ENCODE results near the gene NOP56.
A peak's percentile ranks its signal among the peaks of the same experiment; 100 is the strongest.
"Not testable (repeated sequence)": the region's sequence is repeated elsewhere in the genome, so short reads cannot be mapped to it uniquely, and the experiment has no call there.

Gene NOP56

GRCh38 chr20:2643708-2644107 is 8.7 kb upstream of the NOP56 start:
- no peak for DNase-seq

- no peak for DNase-seq
Measured at GRCh38 chr20:2652724-2653555, 508 bp downstream of the NOP56 start.

- no peak for DNase-seq
Measured at GRCh38 chr20:2653556-2654383, 1.3 kb downstream of the NOP56 start.

- no peak for DNase-seq
Measured at GRCh38 chr20:2654384-2654822, 2.0 kb downstream of the NOP56 start.

- DNase-seq, result no peak
Measured at GRCh38 chr20:2654831-2655230, 2.4 kb downstream of the NOP56 start.

- DNase-seq, result no peak
Measured at GRCh38 chr20:2655331-2656116, 3.1 kb downstream of the NOP56 start.

- DNase-seq, result no peak
Measured at GRCh38 chr20:2656471-2657117, 4.2 kb downstream of the NOP56 start.

GRCh38 chr20:2657241-2657640 is 4.8 kb downstream of the NOP56 start:
- DNase-seq, result no peak

GRCh38 chr20:2657674-2658073 is 5.2 kb downstream of the NOP56 start:
- no peak for DNase-seq

DNA sequence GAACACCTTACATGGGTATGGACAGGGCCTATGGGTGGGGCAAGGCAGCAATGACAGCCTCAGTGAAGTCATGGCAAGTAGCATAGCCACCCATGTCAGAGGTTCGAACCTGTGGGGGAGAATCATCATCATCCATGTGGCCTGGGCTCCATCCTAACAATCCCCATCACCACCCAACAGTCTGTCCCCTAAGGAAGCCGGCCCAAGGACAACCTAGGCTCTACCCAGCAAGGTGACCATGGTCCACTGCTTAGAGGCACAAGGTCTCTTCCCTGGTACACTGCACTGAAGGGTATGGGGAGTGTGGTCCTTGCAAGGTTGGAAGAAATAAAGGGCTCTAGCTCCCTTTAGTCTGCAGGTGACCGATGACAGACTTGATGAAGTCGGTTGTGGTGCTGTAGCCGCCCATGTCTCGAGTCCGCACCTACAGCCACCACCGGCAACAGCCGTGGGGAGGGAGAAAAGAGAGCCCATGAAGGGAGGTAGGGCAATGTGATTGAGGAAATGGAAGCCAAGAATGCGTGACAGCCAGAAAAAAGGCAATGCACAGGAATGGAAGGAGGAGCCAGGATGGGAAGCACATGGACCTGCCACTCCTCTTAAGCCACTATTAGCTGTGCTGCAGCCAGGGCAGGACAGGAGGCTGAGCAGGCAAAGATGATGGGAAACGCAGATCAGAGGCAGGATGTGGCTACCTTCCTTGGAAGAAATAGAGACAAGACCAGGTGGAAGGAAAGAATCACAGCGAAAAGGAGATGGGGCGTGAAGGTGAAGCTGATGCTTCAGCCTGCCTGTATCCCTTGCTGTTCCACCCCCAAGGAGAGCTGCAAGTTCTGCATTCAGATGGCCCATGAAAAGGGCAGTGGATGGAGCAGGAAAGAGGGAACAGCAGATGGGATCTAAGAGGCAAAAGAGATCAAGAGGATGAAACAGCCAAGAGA is 6.3 kb downstream of the NOP56 start:
- DNase-seq, result no peak

DNA sequence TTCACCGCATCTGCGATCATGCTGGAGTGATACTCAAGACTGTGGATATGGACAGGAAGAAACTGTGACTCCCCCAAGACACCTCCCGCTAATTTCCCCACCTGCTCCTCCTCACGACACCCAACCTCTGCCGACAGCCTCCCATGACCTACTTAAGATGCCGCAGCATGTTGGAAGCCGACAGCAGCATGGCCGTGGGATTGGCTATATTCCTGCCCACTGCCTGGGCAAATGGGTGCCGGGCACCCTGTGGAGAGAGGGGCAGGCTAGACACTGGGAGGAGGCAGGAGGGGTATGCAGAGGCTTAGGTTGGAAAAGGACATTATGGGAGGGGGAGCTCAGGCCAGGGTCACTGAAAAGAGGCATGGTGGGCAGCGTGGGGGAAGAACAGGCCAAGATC is 7.1 kb downstream of the NOP56 start:
- DNase-seq, result no peak

DNA sequence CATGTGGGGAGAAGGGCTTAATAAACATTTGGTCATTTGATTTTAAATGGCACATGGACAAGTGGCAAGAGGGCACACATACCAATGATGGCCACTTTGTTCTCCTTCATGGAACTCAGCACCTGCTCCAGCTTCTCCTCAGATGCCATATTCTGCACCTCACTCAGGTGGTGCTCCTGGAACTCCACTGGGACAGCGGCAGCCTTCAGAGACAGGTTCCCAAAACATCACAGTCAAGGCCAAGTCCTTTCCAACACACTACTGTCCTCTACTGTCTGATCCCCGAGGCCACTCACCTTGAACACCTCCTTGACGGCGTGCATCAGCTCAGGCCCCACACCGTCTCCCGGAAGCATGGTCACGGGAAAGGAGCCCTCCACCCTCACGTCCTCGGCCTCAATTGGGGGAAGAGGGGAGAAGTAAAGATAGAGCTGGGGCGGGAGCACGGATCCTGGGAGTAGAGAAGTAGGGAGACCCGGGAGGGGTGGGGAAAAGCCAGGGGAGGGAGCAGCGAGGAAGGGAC is 11.0 kb downstream of the NOP56 start:
- no peak for DNase-seq

GRCh38 chr20:2663887-2664719 is 11.7 kb downstream of the NOP56 start, which contains the start of gene IDH3B:
Gene IDH3B (minus strand): TSS chr20:2664216. CDS start chr20:2664188, 28 bp downstream.
- peak; percentile 90 for DNase-seq

DNA sequence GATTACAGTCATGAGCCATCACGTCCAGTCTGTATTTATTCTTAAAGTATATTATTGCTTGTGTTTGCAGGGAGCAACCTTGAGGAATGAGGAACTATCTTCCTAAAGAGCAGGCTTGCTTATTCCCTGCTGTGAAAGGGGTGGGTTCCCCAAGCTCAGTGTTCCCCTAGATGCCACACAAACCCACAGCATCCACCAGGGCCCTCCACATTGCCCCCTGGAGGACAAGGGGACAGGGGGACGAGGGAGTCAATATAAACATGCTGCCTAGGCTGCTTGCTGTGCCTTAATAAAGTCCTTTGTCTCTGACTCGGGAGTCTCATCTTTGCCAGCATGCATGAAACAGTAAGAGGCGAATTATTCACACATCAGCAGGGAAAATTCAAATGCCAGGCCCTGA is 19.5 kb downstream of the NOP56 start:
- DNase-seq, result no peak

DNA sequence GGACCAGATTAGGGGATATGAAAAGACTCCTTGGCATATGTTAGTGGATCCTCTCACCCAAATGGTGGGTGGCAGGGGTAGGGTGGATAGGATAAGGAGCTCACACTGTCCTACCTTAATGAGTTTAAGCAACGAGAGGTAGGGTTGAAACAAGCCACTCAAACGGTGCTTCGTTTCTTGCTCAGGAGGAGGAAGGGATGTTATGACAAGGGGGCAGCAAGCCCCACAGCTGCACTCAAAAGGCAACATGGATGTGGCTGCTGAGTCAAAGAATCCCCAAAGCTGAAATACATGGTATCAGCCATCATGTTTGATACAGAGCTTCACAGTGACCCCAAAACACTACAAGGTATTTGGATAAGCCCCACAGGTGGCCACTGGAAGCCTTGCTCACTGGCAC is 20.0 kb downstream of the NOP56 start:
- no peak for DNase-seq

DNA sequence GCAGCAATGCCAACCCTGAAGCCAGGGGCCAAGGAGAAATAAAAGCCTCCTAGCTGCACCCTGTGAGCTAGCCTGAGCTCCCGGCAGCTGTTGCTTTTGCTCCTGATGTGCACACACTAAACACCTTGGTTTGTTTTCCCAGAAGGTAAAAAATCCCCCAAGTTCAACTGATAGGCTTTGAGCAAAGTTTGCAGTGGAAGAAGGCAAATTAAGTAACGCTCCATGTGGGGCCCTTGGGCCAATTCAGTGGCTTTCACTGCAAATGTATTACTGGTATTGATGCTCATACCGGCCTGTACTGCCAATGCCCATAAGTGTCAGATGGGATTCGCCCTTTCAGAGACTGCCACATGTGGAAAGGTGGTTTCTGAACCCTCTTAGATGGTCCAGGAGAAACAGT is 21.0 kb downstream of the NOP56 start:
- DNase-seq, result no peak

GRCh38 chr20:2680046-2680445 is 27.6 kb downstream of the NOP56 start:
- DNase-seq, result no peak

- not testable (repeated sequence) for DNase-seq
Measured at GRCh38 chr20:2682040-2682439, 29.6 kb downstream of the NOP56 start.

GRCh38 chr20:2684817-2685216 is 32.4 kb downstream of the NOP56 start:
- not testable (repeated sequence) for DNase-seq

- DNase-seq, result no peak
Measured at GRCh38 chr20:2687514-2687913, 35.1 kb downstream of the NOP56 start.
